GM21390 (cell line): ENCODE results near the gene DENND5A.
"Not testable (repeated sequence)": the region's sequence is repeated elsewhere in the genome, so short reads cannot be mapped to it uniquely, and the experiment has no call there.

Experiments used
- ATAC-seq: cut with Tn5 transposase; IDR thresholded peaks from one replicate; pipeline ENCODE4 v1.9.1; 2021; ENCODE audit not compliant: unreplicated experiment

The DENND5A gene

DNA sequence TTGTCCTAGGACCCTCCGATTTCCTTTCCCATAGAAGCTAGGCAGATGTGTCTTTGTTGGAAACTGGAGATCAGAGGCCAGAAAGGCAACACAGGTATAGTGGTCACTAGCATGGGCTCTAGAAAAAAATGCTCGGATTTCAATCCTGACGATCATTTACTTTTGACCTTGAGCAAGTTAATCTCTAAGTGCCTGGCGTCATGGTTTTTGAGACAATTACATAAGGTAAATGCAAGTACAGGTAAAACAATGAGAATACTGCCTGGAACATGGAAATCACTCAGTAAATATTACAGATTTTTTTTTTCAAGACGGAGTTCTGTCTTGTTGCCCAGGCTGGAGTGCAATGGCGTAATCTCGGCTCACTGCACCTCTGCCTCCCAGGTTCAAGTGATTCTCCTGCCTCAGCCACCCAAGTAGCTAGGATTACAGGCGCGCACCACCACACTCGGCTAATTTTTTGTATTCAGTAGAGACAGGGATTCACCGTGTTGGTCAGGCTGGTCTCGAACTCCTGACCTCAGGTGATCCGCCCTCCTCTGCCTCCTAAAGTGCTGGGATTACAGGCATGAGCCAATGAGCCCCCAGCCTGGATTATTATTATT lies 1.1 kb upstream of the DENND5A start:
- ATAC-seq = no peak

DNA sequence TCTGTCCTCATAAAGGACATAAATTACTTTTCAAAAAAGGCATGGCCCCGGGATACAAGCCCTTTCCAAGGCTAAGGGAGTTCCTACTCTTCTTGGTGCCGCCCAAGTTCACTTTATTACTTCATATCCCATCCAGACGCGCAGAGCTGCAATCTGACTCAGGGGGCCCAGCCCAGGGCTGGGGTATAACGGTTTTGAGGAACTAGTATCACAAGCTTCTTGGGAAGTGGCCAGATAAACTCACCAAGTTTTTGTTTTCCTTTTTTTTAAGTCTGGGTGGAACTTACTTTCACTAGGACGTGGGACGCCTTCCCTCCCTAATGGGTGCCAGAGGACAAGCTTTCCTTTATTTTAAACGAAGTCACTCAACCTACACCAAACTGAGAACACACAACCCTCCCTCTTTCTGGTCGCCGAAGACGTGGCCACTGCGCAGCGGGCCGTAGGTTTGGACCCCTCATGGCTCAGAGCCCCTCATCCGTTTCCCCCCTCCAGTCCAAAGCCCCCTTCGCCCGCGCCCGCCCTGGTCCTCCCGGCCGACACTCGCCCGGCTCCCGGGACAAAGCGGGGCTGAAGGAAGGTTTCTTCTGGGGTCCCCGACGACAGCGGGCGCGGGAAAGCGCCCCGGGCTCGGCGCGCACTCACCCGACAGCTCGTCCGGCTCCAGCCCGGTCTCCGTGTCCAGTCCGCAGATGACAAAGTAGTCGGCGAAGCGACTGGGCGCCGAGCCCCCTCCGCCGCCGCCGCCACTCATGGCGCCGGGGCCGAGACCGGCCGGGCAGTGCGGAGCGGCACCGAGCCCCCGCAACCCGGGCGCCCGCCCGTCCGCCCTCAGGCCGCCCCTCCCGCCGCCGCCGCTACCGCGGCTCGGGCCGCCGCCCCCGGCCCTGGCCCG lies 587 bp downstream of the DENND5A start:
- peak; percentile 25 for ATAC-seq

DNA sequence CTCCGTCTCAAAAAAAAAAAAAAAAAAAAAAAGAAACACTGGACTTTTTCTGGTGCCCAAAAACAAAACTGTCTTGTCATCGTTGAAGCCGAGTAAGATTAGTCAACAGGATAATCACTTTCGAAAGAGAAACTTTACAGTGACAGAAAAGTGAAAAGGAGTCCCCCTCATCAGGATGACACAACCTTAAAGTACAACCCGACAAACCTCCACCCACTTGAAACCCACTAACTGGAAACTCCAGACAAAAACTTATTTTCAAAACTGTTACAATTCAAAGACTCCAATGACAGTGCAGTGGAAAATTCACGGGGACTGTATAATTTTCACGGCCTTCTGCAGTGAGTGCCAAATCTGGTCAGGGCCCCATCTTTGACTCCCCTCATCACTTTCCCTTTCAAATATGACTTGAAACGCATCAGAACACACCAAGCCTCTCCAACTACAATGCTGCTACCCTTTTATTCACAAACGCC lies 1.3 kb downstream of the DENND5A start:
- ATAC-seq = peak; percentile 56

DNA sequence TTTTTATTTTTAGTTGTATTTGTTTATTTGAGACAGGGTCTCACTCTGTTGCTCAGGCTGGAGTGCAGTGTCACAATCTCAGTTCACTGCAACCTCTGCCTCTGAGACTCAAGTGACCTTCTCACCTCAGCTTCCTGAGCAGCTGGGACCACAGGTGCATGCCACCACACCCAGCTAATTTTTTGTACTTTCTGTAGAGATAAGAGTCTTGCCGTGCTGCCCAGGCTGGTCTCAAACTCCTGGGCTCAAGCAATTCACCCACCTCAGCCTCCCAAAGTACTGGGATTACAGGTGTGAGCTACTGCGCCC lies 4.4 kb downstream of the DENND5A start:
- not testable (repeated sequence) for ATAC-seq

DNA sequence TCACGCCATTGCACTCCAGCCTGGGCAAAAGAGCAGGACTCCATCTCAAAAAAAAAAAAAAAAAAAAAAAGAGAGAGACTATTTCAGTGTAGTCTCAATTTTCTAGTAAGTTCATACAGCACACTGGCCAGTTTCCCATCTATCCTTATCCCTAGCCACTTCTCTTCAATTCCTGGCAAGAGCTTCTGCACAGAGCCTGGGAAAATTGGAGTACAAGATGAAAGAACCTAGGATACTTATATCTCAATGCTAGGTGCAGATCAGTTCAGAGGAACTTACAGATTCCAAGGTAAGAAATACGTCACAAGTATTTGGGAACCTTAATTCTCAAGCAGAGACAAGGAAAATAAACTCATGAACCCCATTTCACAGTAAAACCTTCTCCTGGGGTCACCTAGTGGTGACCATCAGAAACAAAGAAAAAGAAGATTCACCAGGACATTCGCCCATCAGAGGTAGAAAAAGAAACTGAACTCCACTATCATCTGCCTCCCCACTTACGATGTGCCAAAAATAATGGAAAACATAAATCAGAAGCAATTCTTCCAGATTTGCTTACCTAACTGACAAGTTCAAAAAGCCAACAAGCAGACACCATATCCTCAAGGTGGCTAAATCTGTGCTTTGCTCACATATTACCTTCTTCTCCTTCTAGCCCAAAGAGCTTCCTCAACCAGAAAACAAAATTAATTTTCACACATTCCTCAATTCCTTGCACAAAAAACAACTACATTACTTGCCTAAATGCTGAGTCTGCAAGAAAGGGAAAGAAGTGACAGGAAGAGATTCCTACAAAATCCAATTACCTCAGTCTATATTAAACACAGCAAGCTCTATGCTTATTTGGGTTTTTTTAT lies 4.9 kb downstream of the DENND5A start:
- no peak for ATAC-seq

DNA sequence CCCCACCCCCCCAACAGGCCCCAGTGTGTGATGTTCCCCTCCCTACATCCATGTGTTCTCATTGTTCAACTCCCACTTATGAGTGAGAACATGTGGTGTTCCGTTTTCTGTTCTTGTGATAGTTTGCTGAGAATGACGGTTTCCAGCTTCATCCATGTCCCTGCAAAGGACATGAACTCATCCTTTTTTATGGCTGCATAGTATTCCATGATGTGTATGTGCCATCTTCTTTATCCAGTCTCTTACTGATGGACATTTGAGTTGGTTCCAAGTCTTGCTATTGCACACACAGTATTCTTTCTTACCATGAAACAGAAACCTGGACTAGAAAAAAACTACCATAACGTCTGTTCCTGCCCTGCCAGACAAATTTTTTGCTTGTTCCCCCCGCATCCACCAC lies 6.9 kb downstream of the DENND5A start:
- ATAC-seq = not testable (repeated sequence)

DNA sequence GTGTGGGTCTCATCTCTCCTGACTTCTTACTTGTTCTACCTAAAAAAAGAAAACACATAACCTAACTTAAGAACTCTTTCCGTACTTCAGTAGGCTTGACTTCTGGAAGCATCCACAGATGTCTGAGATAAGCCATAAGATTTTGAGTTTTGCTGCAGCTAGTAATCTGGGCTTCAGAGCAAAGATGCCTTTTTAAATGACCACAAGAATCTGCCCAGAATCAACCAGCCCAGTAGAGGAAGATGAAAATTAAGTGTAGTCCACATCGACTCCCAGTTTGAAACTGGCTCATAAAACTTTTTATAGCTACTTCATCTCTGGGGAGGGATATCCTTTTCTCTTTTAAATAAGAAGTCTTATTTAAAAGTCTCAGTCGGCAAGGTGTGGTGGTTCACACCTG lies 10.7 kb downstream of the DENND5A start:
- ATAC-seq = no peak

DNA sequence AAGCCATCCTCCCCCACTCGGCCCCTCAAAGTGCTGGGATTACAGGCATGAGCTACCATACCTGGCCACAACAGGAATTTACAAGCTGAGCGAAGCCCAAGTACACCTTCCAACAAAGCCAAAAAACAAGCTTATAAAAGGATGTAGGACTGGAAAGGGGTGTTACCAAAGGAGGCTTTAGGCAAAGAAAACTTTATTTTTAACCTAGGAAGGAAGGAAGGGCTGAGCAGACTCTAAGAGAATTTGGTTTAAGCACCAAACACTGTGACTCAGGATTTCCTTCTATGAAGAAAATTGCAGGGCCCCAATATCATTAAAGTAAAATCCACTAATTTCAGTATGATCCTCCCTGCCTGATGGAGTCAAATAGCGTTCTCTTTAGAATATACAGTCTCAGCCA lies 12.1 kb downstream of the DENND5A start:
- ATAC-seq = no peak

DNA sequence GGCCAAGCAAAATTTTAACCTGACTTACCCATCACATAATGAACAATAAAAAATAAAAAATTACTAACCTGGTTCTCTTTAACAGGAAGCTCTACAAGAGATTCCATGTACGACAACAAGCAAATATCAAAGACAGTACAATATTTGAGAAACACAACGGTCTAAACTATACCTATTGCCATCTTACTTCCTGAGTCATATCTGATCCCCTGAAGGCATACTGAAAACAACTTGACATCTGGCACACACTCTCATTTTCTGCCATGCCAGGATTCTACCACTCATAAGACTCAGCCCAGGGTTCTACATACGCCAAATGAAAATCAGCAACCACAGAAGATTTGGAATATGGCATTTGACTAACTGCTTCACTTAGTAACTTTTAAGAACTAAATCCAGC lies 13.8 kb downstream of the DENND5A start:
- ATAC-seq = no peak

DNA sequence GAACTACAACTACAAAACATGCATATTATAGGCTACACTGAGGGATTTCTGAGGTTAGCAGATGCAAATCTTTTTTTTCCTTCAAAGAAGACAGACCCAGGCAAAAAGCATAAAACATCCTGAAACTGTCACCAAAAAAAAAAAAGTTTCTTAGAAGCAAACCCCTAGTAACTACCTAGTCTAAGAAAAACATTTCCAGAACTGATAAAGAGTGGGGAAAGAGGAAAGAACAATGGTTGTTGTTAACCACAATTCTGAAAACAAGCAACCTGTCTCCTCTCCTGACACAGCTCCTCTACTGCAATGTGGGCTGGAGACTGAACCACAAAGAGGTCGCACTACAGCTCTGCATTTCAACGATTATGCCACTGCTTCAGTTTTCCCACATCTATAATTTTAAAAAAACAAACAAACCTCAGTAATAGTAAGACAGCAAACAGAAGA lies 15.0 kb downstream of the DENND5A start:
- peak; percentile 83 for ATAC-seq

DNA sequence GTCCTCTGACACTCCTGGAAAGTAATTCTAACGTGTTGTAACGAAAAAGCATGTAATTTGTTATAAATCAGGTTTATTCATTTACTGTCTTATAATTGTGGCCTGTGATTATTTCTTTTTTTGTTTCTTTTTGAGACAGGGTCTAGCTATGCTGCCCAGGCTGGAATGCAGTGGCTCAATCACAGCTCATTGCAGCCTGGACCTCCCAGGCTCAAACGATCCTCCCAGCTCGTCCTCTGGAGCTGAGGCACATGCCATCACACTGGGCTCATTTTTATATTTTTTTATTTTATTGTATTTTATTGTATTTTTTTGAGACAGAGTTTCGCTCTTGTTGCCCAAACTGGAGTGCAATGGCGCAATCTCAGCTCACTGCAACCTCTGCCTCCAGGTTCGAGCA lies 15.9 kb downstream of the DENND5A start:
- ATAC-seq = no peak

DNA sequence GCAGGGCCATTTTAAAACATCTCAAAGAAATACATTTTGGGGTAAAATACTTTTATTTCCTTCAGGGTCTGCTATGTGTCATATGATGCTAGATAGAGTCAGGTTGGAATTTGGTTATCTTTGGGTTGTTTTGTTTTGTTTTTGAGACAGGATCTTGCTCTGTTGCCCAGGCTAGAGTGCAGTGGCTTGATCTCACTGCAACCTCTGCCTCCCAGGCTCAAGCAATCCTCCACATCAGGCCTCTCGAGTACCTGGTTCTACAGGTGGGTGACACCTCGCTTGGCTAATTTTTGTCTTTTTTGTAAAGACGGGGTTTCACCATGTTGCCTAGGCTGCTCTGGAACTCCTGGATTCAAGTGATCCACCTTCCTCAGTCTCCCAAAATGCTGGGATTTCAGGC lies 17.3 kb downstream of the DENND5A start:
- ATAC-seq = no peak

DNA sequence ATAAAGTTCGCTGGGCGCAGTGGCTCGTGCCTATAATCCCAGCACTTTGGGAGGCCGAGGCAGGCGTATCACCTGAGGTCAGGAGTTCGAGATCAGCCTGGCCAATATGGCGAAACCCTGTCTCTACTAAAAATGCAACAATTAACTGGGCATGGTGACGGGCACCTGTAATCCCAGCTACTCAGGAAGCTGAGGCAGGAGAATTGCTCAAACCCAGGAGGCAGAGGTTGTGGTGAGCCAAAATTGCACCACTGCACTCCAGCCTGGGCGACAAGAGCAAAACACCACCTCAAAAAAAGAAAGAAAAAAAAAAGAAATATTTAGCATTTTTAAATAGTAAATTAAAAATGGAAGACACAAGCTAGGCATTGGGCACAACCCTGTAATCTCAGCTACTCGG lies 28.9 kb downstream of the DENND5A start:
- not testable (repeated sequence) for ATAC-seq

DNA sequence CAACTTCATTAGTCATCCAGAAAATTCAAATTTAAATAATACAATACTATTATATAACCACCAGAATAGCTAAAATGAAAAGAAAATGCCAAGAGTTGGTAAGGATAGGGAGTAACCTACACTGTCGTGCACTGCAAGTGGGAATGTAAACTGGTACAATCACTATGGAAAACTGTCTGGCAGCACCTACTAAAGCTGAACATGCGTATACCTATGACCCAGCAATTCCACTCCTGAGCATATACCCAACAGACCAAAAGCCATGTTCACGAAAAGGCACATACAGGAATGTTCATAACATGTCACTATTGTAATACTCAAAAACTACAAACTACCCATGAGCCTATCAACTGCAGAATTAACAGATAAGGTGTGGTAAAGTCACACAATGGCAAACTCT lies 32.7 kb downstream of the DENND5A start:
- ATAC-seq = no peak

DNA sequence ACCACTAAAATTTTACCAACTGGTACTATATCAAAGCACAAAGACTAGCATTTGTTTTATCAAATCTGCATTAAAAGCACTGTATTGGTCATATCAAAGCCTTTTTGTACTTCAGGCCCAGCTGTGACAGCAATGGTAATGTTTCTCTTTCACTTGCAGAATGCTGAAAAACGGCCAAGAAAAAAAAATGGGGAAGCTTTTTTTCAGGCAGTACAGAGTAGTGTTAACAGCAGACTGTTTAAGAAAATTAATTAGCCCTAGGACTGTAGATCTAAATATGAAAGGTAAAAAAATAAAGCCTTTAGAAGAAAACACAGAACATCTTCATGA lies 33.3 kb downstream of the DENND5A start:
- peak; percentile 88 for ATAC-seq

DNA sequence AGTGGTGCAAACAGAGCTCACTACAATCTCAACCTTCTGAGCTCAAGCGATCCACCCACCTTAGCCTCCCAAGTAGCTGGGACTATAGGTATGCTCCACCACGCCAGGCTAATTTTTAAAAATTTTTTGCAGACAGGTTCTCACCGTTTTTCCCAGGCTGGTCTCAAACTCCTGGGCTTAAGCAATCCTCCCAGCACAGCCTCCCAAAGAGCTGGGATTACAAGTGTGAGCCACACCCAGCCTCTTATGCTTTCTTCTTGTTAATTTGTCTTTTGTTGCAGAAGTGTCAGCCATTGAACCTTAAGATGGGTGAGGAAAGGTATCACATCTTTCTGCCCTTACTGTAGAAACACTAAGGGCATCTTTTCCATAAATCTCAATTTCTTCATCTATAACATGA lies 34.9 kb downstream of the DENND5A start:
- no peak for ATAC-seq

DNA sequence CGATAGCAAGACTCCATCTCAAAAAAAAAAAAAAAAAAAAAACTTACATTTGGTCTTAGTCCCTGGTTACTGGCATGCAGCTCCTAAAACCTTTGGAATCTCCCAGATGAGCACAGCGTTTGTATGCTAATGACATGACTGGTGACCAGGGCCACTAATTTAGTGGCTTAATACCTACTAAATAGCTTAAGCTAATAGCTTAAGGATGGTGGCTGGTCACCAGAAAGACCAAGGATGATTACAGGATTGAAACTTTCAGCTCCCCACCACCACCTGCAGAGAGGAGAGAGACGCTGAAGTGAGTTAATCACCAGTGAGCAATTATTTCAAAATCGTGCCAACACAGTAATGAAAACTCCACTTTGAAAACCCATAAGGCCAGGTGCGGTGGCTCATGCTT lies 37.1 kb downstream of the DENND5A start:
- no peak for ATAC-seq

DNA sequence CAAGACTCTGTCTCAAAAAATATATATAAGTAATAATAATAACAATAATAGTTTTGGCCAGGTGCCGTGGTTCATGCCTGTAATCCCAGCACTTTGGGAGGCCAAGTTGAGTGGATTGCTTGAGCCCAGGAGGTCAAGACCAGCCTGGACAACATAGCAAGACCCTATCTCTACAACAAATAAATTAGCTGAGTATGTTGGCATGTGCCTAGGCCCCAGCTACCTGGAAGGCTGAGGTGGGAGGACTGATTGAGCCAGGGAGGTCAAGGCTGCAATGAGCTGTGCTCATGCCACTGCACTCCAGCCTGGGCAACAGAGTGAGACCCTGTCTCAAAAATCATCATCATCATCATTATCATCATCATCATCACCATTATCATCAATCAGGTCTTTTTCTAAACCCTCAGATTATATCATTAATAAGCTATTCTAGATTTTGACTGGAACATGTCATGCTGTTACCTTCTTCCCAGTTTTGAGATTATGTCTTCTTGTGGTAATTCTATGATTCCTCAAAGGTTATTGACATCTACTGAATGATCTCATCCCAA lies 39.3 kb downstream of the DENND5A start:
- ATAC-seq = no peak

DNA sequence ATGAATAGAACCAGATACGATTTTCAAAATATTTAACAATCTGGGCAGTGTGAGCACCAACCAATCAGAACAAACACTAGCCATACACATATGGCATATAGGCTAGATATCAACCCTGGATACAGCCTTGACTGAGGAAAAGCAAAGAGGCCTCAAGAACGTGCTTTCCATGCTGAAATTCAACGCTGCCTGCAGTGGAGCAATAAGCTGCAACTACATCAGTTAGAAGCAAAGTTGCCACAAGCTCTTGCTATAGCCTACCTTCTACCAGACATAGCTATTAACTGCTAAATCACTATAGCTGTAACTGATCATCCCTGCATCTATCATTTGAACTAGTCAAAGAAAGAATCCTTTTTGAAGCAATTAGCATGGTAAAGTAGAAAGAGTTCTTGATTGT lies 42.5 kb downstream of the DENND5A start:
- no peak for ATAC-seq

DNA sequence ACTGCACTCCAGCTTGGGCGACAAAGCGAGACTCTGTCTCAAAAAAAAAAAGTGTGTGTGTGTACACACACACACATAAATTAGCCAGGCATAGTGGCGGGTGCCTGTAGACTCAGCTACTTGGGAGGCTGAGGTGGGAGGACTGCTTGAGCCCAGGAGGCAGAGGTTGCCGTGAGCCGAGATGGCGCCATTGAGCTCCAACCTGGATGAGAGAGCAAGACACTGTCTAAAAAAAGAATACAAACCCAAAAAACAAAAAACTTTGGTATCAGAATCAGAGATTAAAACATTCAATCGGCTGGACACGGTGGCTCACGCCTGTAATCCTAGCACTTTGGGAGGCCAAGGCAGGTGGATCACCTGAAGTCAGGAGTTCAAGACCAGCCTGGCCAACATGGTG lies 44.3 kb downstream of the DENND5A start:
- ATAC-seq = not testable (repeated sequence)

DNA sequence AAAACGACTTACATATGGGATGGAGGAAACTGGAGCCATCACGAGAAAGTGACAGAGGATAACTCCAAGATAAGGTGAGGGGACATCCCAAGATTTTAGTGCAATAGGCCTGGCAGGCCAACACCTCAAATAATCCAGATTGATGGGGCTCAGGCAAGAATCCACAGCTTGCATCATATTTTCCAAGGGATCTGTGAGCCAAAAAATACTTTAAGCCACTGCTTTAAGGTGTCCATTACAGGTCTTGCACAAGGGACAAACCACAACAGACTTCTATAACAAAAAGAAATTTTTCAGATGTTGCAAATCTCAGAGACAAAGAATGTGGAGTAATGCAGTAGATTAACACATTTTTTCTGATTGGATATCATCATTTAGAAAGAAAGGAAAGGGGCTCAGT lies 45.6 kb downstream of the DENND5A start:
- no peak for ATAC-seq
